ENCODE results near the gene IGFBP2.

DNA sequence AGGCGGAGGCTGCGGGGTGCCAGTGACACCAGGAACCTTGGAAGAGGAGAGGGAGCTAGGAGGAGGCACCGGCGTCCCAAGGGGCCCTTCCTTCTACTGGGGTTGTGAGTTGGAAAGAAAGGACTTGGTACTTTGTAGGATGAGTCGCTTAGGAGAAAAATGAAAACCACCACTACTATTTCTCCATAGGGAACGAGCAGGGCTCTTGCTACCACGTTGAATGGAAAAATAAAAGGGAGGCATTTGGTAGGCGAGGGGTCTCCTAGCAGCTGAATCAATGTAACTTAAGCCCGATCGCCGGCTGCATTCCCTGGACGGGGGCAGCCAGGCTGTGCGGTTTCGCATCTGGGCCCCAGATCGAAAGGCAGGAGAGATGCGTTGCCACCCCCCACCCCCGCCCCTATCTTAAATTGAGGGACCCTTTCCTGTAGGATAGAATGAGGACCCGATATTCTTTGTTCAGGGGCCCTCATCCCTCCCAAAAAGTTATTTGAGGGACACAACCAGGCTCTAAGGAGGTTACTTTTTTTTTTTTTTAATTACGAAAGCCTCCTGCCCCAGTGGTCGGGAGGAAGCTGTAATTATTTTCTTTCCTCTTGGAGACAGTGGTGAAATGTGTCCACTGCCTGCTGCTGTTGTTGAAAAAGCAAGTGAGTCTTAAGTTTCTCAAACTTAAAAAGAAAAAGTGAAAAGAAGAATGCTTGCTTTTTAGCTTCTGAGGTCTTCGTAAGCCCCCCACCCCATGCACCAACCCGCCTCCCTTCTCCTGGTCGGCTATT is 1.3 kb downstream of the IGFBP2 start:
- TF ChIP-seq POLR2A (IDR thresholded peaks at IDR 0.05), result no peak
- TF ChIP-seq, protein P1, sequence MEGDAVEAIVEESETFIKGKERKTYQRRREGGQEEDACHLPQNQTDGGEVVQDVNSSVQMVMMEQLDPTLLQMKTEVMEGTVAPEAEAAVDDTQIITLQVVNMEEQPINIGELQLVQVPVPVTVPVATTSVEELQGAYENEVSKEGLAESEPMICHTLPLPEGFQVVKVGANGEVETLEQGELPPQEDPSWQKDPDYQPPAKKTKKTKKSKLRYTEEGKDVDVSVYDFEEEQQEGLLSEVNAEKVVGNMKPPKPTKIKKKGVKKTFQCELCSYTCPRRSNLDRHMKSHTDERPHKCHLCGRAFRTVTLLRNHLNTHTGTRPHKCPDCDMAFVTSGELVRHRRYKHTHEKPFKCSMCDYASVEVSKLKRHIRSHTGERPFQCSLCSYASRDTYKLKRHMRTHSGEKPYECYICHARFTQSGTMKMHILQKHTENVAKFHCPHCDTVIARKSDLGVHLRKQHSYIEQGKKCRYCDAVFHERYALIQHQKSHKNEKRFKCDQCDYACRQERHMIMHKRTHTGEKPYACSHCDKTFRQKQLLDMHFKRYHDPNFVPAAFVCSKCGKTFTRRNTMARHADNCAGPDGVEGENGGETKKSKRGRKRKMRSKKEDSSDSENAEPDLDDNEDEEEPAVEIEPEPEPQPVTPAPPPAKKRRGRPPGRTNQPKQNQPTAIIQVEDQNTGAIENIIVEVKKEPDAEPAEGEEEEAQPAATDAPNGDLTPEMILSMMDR (IDR thresholded peaks at IDR 0.05), result no peak

Measured in breast epithelium (tissue), 3 donors.